Activated CD8-positive, alpha-beta memory T cell treated with anti-CD3 and anti-CD28 coated beads, Interleukin-2, amount 50 U/mL, for 48 hours (primary cell): ENCODE data around the gene RPS15A.
"Not testable (repeated sequence)": the region's sequence is repeated elsewhere in the genome, so short reads cannot be mapped to it uniquely, and the experiment has no call there.

Experiments
- DNase-seq: peaks from one replicate; pipeline ENCODE4 v3.0.0-alpha.2; 2020

The RPS15A gene

GRCh38 chr16:18792836-18793433 lies 2.8 kb upstream of the RPS15A start:
- no peak for DNase-seq

DNA sequence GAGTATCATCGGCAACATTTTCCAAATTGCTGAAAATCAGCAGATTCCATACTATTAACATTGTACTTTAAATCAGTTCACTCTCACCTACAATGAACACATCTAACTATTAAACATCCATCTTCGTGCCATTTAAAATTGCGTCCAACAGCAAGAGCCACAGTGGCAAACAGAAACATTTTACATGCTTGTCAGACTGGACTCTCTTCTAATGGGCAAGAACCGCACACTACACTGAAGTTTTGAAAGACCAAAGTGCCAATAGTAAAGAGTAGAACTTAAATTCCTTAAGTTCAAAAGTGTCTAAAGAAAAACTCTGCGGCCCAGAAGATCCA lies 652 bp downstream of the RPS15A start:
- DNase-seq, result no peak

GRCh38 chr16:18788828-18789514 lies 1.2 kb downstream of the RPS15A start:
- no peak for DNase-seq

- no peak for DNase-seq
Measured at GRCh38 chr16:18784917-18785623, 5.1 kb downstream of the RPS15A start.

GRCh38 chr16:18783430-18784341 lies 6.4 kb downstream of the RPS15A start:
- DNase-seq, result no peak

- DNase-seq, result no peak
Measured at GRCh38 chr16:18782697-18783429, 7.3 kb downstream of the RPS15A start.

GRCh38 chr16:18781232-18781631 lies 8.9 kb downstream of the RPS15A start:
- not testable (repeated sequence) for DNase-seq

- not testable (repeated sequence) for DNase-seq
Measured at GRCh38 chr16:18780460-18781026, 9.6 kb downstream of the RPS15A start.

GRCh38 chr16:18777664-18778063 lies 12.5 kb downstream of the RPS15A start:
- not testable (repeated sequence) for DNase-seq

DNA sequence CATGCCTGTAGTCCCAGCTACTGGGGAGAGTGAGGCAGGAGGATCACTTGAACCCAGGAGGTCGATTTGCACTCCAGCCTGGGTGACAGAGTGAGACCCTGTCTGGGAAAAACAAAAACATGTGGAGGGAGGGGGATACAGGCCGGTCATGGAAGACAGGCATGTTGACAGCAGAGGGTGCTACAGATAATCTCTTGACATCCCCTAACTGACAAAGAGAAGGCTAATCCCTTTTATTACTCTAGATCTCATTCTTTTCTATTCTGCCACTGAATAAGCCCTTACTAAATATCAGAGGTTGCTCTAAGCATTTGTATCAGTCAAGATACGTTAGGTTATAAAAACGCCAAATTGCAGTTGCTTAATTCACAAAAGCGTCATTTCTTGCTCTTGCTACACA lies 13.8 kb downstream of the RPS15A start:
- not testable (repeated sequence) for DNase-seq

DNA sequence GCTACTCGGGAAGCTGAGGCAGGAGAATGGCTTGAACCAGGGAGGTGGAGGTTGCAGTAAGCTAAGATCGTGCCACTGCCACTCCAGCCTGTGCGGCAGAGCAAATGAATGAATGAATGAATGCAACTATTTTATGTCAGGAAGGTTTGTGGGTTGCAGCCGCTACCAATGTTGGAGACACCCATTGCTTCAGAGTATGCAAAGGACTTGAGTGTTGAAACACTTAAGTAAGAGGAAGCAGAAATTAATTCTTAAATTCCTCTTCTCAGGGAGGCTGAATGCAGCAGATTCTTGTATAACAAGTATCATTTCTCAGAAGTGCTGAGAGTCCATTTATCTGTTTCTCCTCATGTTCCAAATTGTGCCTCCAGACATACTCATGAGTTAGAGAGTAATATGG lies 15.5 kb downstream of the RPS15A start:
- DNase-seq, result not testable (repeated sequence)

DNA sequence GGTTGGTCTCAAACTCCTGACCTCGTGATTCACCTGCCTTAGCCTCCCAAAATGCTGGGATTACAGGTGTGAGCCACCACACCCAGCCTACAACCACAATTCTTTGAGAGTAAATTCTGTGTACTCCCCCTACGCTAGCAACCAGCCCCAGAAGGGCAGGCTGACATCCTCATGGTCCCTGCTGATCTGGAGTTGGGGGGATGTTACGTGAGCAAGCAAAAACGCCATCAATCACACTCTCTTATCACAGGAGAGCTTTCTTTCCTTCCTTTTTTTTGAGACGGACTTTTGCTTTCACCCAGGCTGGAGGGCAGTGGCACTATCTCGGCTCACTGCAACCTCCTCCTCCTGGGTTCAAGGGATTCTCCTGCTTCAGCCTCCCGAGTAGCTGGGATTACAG lies 18.0 kb downstream of the RPS15A start:
- not testable (repeated sequence) for DNase-seq

- DNase-seq, result not testable (repeated sequence)
Measured at GRCh38 chr16:18770336-18770962, 19.7 kb downstream of the RPS15A start.

- DNase-seq, result not testable (repeated sequence)
Measured at GRCh38 chr16:18767217-18767616, 22.9 kb downstream of the RPS15A start.

DNA sequence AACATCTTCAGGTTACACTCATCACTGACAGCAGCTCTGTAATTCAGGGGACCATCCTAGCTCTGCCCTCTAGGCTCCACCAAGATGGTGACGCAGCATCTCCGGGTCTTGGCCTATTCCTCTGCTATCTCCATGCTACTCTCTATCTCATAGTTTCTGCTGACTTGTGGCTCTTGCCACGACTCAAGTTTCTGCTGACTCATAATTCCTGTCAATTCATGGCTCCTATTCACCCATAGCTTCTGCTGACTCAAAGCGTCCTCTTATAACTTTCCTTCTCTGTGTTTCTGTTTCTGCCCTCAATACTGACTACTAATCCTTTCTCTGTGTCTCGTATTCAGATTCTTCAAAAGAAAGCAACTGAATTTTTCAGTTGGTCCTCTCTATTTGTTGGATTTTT lies 27.4 kb downstream of the RPS15A start:
- DNase-seq, result not testable (repeated sequence)

- DNase-seq, result not testable (repeated sequence)
Measured at GRCh38 chr16:18759598-18760520, 30.3 kb downstream of the RPS15A start.

- not testable (repeated sequence) for DNase-seq
Measured at GRCh38 chr16:18757960-18758660, 32.0 kb downstream of the RPS15A start.

GRCh38 chr16:18756639-18757038 lies 33.5 kb downstream of the RPS15A start:
- not testable (repeated sequence) for DNase-seq

- DNase-seq, result not testable (repeated sequence)
Measured at GRCh38 chr16:18742870-18743269, 47.3 kb downstream of the RPS15A start.

- DNase-seq, result not testable (repeated sequence)
Measured at GRCh38 chr16:18740027-18740426, 50.1 kb downstream of the RPS15A start.
